HepG2 (cell line): ENCODE data around the gene GSPT1. TPM values are rescaled to one million over a fixed set of nuclear protein-coding genes. Genes with fewer than 3 reads are reported as not detected.

Experiments used
- KIAA2018 ChIP-seq: sonication (generic); formaldehyde crosslinking; IDR thresholded peaks from 2 replicates; pipeline ENCODE4 v1.5.0; 2020; ENCODE audit warnings: mild to moderate bottlenecking, missing genetic modification reagents, borderline replicate concordance
- KLF6 ChIP-seq: IDR thresholded peaks from 2 replicates; pipeline ENCODE4 v1.8.0; 2016; ENCODE audit warnings: missing biosample characterization, missing genetic modification reagents
- ZC3H13 ChIP-seq: sonication (generic); formaldehyde crosslinking; IDR thresholded peaks from 2 replicates; pipeline ENCODE4 v1.8.1; 2023; ENCODE audit warnings: mild to moderate bottlenecking, missing genetic modification reagents, moderate library complexity
- ZNF280B ChIP-seq: sonication (generic); formaldehyde crosslinking; IDR thresholded peaks from 2 replicates; pipeline ENCODE4 v1.5.0; 2020; ENCODE audit warnings: missing genetic modification reagents, mild to moderate bottlenecking, borderline replicate concordance
- ZNF281 ChIP-seq: sonication (generic); formaldehyde crosslinking; IDR thresholded peaks from 2 replicates; pipeline ENCODE4 v1.4.0; 2020; ENCODE audit warnings: missing genetic modification reagents, borderline replicate concordance
- ZNF878 ChIP-seq: sonication (generic); formaldehyde crosslinking; IDR thresholded peaks from 2 replicates; pipeline ENCODE4 v1.8.1; 2023; ENCODE audit warnings: mild to moderate bottlenecking, missing genetic modification reagents, moderate library complexity
- ZSCAN30 ChIP-seq: sonication (generic); formaldehyde crosslinking; IDR thresholded peaks from 2 replicates; pipeline ENCODE4 v1.5.0; 2020; ENCODE audit warnings: mild to moderate bottlenecking, missing genetic modification reagents
- polyA plus RNA-seq, 8 experiments: library from polyadenylated mRNA; depleted of rRNA in 3 of 8; stranded (reverse) in 7 of 8; unstranded in 1 of 8; fragments of >200 nt; fragmentation: Illumina TruSeq in 4 of 8; extraction: Trizol in 4 of 8; gene quantifications; 2 replicates each; pipeline versions ENCODE4 v1.2.1 to v1.2.3, GENCODE V29; 2011 to 2016; ENCODE audit warnings: low read depth in 4 of 8, missing spikeins in 1 of 8, mixed read lengths in 1 of 8; ENCODE audit not compliant: insufficient read depth in 1 of 8
- total RNA-seq, 5 experiments: library from RNA; depleted of rRNA; stranded (reverse); fragments of >200 nt; fragmentation: Illumina TruSeq; extraction: Trizol; gene quantifications; 2 replicates each; pipeline ENCODE4 v1.2.3, GENCODE V29; 2016; ENCODE audit warnings: low read depth in 1 of 5

GSPT1 gene
- total and polyA plus RNA-seq, 2 of the 13 experiments (the other 11 are each of a cell fraction or from before 2014, with no cell fraction given), result 120 to 316 TPM

GRCh38 chr16:11824362-11824761 lies 91.4 kb downstream of the GSPT1 start (continued):
- TF ChIP-seq KIAA2018 (CRISPR knock-in tag) (no peak), ZNF281 (0 out of 2 replicates have a peak, but pooled peaks have one; percentile 16), ZNF878 (CRISPR knock-in tag) (no peak), ZC3H13 (CRISPR knock-in tag) (no peak), KLF6 (no peak), ZNF280B (CRISPR knock-in tag) (no peak), ZSCAN30 (CRISPR knock-in tag) (no peak)
